EH (cell line): Measurements from ENCODE around the gene WDR43.

Source experiments
- DNase-seq: peaks from one replicate; pipeline ENCODE4 v3.0.0-alpha.2; 2015; ENCODE audit warnings: low read depth

Gene WDR43

DNA sequence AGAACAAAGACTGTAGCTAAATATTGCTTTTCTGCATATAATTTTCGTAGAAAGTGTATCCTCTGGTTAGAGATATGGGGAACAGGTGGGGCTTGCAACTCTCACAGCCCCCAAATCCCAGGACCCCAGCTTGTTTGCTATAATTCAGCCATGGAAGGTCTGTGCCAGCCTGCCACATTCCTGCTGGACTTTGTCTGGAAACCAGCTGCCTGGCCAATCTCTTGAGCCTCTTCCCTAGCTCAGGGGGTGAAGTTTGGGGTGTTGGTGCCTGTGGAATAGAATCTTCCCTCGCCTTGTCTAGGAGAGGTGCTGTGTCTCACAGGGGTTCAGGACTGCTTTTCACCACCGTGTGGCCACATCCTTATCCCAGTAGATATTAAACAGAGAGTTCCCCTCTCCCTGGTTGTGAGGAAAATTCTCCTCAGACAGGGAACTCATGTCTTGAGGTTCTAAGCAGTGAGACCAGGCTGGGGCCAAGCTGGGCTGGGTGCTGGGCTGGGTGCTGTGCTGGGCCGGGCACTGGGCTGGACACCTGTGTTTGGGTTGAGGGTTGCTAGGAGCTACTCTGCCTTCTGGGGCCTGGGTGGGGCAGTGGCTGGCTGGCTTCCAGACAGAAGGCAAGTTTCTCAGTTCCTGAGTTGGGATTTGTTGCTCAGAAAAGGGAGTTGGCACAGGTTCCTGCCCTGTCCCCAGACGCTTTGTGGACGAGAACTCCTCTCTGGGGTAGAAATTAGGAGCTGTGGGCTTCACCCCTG, 98.9 kb downstream of the WDR43 start:
- DNase-seq = no peak

DNA sequence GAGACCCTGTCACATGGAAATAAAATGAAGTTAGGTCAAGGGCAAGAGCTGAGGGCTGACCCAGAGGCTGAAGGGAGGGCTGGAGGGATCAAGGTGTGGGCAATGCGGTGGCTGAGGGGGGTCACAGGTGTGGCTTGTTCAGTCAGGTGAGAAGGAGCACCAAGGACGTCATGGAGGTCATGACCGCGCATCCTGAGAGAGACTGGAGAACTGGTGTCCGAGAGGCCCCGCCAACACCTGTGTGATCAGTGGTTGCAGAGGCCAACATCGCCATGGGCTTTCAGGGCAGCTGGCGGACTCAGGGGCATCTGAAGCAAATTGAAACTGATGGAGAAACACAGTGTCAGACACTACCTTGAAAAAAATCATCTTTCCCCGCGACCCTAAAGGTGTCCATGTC, 99.6 kb downstream of the WDR43 start:
- DNase-seq = no peak

DNA sequence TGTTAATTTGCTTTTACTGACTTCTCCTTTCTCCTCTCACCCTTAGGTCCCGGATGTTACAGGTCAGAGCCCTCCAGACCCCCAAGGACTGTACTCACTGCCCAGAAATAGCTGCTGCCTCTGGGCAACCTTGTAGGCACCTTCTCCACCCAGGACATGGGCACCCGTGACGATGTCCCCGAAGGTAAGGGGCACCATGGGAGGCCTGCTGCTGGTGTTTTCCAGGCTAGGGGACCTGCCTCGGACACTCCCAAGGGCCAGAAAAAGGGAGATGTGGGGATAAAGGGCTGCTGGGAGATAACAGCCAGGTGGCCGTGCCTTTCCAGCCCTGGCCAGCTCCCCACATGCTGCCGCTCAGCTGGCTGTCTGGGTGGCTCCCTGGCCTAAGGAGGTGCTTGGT, 100.2 kb downstream of the WDR43 start:
- no peak for DNase-seq

DNA sequence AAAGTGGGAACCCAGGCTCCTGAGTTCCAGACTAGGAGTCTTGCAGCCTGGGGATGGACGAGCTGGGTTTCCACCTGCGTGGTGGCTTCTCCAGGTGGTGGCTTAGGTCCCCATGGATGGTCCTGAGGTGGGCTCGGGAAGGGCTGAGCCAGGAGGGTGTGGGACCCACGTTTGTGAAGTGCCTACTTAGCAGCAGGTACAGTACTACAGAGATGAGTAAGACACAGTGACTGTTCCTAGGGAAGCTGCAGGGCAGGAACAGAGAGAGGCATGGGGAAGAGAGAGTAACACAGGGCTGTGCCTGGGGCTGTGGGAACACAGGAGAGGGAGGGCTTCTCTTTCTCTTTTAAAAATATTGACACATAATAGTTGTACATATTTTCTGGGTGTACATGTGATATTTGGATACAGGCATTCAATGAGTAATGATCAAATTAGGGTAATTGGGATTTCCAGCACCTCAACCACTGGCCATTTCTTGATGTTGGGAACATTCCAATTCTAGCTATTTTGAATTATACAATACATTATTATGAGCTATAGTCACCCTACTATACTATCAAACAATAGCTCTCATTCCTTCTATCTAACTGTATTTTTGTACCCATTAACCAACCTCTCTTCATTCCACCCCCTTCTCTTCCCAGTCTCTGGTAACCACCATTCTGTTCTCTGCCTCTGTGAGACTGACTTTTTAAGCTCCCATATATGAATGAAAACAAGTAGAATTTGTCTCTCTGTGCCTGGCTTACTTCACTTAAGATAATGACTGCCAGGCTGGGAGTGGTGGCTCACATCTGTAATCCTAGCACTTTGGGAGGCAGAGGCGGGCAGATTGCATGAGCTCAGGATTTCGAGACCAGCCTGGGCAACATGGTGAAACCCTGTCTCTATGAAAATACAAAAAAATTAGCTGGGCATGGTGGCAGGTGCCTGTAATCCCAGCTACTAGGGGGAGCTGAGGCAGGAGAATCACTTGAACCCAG, 101.6 kb downstream of the WDR43 start:
- no peak for DNase-seq

DNA sequence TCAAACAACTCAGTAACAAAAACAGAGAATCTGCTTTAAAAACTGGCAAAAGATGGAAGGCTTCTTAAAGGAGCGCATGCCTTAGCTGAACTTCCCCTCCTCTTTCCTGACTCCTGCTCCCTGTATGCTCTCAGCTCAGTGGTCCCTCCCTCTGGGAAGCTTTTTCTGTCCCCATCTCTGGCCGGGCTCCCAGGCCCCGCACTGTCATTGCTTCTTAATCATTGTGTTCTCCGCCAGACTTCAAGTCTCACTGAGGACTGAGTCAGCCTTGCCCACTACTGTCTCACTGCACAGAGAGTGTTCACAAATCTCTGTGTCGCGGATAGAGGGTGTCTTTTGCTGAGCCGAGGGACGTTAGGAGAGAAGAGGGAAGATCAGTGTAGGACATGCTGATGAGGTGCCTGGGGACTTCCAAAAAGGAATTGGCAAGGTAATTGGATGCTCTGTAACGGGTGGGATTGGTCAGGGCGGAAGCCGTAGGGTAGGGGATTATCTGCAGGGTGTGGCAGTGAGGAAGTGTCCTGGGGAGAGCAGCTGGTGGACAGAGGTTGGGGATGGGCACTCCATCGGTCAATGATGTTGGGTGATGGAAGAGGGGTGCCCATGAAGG, 102.9 kb downstream of the WDR43 start:
- peak; percentile 18 for DNase-seq
